Inferior parietal cortex (tissue), 1 donor: ENCODE data around the gene DSCAM.
A peak's percentile ranks its signal among the peaks of the same experiment; 100 is the strongest.

Experiments used
- DNase-seq: peaks from one replicate; pipeline ENCODE4 v3.0.0-alpha.2; 2016; ENCODE audit errors: extremely low spot score

The DSCAM gene

DNA sequence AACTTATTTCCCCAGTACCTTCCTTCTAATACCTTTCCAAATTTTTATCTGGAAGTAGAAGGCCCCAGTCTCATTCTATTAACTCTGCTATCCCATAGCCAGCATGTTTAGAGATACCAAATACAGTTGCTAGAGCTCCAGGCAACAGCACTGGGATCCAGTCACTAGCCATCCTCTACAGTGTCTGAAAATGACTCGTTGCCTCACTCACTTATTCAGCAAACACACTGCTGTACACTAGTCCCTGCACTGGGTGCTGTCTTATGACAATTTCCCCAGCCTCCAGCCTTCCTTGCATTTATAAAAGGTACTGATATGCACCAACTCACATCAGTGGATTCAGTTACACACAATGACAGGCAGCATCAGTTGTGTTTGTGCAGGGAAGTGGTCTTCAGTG, 179.0 kb downstream of the DSCAM start:
- DNase-seq, result no peak

DNA sequence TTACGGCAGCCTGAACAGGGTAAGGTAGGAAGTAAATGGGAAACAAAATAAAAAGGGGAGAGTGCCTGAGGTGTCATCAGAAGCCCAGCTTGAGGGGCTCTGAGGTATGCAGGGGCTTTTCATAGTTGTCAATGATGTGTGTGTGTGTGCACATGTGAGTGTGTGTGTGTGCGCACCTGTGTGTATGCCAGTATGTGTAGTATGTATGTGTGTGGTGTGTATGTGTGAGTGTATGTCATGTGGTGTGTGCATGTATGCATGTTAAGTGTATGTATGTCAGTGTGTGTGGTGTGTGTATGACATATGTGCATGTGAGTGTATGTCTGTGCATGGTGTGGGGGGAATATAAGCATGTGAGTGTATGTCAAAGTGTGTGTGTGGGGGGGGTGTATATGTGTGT, 184.1 kb downstream of the DSCAM start:
- DNase-seq, result no peak

DNA sequence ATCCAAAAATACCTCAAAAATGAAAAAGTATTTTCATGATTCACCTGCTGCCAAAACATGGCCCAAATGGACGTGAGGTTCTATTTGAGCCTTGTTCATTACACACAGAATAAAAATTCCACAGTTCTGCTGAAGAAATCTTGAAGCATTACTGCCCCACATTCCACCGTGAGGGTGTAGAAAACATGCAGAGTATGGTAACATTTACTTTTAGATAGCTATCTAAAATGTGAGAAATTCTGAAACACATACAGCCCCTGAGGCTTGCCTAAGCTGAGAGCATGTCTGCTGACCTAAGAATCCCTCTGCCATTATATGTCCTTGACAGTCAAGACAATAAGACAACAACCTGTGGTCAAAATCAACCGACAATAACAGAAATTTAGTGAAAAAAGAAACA, 186.5 kb downstream of the DSCAM start:
- DNase-seq, result no peak

DNA sequence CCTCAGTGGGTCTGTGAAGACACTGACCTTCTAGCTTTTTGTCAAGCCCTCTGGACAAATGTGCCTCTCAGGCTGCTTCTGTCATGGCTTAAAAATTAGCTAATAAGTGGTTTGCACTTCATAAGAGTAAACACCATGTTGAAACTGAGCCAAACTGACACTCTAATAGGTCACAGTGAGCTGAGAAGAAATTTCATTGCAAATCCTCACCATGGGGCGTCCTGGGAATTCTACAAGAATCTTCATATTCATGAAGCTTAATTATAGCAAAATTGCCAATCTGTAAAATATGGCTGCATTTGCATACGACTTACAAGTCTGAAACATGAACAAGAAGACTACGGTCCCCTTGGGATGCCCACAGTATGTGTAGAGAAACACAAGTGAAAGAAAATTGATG, 188.6 kb downstream of the DSCAM start:
- DNase-seq, result no peak

DNA sequence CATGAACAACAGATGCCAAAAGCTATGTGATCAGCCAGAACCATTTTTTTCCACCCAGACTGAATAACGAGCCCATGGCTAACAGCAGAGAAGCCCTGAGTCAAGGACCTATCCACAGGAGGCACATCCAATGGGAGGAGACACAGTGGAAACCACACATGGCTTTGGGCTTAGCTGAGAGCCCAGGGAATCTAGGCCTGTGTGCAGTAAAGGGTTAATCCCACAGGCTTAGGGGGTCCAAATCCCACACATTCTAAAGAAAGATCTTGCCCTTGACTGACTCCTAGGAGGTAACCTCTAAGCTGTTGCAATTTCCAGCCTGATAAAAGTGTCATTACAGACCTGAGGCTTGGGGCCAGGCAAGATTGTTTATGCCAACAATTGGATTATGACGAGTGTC, 194.5 kb downstream of the DSCAM start:
- no peak for DNase-seq

DNA sequence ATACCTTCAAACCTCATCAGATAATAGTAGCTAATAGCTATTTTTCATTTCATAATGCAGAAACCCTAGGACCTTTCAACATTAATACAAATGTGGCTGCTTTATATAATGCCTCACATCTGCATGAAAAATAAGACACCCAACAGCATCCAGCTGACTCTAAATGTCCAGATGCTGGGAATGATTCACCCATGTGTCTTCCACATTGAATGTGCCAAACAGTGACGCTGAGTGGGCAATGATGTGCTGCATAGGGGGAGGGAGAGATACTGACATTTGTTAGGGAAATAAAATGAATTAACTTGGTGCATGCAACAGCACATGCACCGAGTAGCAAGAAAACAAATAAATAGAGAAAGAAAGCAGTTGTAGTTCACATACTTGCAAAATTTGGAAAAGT, 199.3 kb downstream of the DSCAM start:
- DNase-seq, result no peak

DNA sequence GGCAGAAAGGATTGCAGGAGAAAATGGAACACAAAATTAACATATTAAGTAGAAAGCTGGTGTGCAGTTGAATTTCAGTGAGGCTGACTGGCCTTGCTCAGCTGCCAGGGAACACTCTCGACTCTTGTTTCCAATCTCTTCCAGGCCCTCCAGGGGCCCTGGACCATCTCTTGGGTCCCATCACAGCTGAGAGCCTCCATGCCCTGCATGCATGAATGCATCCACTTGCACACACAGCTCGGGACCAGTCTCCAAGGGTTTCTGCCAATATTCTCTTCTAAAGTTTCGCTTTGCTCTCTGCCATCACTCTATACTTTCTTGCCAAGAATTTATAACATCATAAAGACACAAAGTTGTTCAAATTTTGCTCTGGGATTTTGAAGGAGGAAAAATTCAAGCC, 200.3 kb downstream of the DSCAM start:
- no peak for DNase-seq

DNA sequence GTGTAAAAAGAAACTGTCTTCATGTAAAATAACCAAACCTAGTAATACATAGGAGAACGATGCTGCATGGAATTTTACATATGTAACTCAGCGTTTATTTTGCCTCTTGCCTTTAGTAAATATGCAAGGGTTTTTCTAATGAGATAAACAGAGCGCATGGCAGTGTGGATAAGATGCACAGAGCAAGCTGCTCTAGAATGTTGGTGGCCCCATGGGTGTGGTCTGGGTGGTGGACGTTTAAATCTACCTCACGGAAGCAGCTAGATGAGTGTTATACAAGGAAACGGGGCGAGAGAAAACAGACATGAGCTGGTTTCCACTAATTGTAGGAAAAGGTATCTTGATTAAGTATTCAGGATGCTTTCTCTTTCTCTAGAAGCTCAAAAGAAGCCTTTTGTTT, 205.9 kb downstream of the DSCAM start:
- no peak for DNase-seq

DNA sequence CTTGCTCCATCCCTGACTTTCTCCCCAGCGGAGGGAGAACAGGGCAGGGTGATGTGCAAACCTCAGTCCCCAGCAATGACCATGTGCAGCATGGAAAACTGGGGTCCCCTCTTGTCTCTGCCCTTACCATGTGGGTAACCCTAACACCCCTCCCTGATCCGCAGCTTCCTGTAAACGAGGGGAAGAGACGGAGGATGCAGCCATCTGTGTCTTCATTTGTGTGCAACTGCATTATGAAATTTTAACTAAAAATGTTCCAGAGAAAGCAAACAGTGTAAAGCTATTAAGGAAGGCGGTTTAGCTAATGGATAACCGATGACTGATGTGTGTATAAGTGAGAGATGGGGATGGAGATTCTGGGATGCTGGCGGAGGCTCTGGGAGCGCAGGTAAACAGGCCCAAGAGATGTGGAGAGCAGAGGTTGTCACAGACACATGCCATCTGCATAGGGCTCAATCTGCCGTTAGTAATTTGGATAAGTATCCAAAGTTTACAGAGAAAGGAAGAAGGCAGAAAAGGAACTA, 206.6 kb downstream of the DSCAM start:
- DNase-seq, result no peak

DNA sequence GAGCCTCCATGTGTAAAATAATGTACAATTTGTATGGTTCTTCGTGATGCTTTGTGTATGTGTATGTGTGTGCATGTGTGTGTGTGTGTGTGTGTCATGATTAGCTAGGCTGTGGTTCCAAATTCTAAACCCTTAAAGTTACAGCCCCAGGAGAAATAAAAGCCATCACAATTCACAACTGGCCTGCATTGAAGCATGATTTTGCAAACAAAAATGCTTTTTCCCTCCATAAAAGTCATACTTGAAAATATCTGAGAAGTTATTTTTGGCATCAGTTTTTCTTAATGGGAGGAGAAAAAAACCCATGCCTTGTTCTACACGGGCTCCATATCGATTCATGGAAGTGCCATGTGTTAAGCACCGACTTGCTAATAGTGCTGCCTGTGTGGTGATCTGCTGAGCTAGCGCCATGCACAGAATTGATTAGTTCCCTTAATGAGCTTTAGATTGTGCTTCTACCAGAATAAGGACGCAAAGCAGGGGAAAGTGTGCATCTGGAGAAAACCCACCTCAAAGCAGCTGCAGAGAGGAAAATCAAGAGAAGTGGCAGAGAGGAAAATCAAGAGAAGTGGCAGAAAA, 207.3 kb downstream of the DSCAM start:
- DNase-seq, result no peak

DNA sequence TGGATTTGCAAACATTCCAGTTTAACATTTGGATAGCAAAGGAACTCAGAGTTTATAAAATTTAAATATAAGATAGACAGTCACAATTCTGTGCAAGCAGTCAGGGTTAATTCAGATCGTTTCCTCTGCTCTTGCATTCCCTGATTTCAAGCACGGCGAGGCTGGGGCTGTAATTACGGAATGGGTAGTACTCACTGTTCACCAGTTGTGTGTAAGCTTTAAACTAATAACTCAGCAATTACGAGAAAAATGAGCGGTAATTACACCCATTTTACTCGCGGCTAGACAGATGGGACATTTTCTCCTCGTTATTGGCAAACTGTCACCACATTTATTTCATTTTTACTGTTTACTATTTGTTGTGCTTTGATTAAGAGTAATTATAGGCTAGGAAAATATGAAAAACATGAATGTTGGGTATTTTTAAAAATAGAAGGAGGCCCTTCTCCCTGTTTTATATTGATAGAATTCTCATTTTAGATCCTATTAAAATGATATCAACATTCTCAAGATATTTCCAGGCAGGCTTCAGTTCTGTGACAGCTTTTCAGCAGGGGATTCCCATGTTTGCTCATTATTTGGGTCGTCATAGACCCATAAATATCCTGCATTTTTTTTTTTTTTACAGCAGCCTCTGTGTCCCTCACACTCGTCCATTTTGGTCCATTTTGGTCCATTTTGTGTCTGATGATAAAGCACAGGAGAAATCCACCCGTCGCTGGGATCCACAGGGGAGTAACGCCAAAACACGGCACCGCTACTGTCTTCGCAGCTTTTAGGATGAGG, 208.3 kb downstream of the DSCAM start:
- no peak for DNase-seq

DNA sequence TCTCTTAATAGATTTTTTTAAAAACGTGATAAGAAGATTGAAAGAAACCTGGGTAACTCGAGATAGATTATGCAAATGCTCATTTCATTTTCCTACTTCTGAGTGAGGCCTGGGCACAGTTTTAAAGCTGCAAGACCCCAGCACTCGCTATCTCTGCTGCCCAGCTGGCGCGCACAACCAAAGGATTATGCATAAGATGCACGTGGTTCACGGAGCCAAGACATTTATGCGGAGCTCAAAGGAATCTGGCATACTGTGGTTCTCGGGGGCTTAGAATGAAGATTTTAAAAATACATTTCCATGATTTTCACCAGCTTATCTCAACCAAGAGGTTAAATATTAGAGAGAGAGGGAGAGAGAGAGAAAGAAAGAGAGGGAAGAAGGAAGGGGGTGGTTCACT, 210.9 kb downstream of the DSCAM start:
- no peak for DNase-seq

DNA sequence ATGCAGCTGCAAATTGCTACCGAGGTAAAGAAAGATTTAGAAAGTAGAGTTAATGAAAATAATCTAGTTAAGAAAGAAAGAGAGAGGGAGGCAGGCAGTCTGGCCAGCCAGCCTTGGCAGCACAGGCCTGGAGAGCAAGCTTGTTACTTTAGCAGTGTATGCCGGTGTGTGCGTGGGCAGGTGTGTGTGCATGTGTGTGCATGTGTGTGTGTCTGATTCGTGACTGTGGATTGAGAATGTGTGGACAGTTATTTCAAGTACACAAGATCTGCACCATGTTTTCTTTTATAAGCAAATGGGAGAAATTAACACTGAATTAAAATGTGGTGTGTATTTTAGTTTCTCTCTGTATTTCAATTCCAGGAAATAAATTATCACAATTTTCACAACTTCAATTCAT, 211.6 kb downstream of the DSCAM start:
- DNase-seq, result no peak

DNA sequence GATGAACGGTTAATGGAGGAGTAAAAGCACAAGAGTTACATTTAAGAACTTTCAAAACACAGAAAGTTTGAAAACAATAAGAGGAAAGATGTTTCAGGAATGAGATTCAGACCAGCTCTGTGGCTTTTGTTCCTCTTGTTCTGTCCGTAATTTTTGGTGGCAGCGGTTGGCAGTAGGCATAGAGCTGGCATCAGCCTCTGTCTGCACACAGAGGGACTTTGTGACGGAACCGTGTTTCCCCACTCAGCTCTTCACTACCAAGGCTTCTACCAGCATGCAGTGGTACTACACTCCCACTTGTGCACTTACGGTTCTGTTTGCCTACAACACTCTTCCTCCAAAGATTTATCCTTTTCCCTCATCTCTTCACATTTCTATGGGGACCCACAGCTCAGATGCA, 212.8 kb downstream of the DSCAM start:
- DNase-seq, result peak; percentile 22

DNA sequence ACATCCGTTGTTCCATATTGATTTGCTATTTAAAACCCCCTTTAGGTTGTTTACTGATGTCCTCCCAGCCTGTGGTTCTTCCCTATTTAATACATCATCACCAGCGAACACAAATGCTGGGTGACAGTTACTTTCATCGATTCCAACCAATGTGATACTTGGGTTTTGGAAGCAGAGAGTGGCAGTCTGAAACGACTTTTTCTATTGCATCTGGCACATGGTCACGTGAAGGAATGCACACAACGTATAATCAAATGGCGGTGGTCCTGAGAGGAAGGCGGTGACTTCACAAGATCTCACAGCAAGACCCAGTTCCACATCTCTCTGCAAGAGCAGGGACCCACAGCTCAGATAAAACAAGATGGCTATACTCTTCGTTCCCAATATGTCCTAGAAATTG, 213.9 kb downstream of the DSCAM start:
- no peak for DNase-seq

DNA sequence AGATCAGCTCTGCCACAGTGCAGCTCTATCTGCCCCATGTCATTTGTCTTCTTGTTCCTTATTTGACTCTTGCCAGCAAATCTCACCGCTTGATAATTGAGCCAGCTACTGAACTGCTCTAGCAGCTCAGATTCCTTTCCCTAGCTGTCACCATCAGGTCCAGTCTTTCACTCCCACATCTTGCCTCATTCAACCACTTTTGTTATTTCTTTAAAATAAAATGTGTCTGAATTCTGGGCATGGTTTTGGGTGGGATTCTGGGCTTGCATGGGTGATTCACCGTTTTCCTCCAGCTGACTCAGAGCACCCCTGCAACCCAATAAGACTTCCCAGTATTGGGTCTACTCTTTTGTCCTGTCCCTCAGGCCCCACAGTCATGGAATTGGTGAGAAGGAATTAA, 215.7 kb downstream of the DSCAM start:
- DNase-seq, result no peak

DNA sequence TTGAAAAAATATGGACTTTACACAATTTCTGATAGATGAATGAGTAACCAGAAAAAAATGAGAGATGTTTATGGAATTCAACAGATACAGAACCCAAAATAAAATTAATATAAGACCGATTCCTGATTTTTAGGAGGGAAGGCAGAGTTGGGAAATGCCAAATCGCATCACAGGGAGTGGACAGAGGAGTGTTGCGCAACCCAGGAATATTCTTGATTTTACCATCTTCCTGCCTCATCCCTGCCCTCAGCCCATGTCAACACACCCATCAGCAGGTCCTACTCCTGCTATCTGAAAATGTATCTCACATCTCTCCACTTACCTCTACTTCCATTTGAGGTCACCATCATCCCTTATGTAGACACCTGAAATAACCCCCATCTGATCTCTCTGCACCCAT, 221.0 kb downstream of the DSCAM start:
- no peak for DNase-seq

DNA sequence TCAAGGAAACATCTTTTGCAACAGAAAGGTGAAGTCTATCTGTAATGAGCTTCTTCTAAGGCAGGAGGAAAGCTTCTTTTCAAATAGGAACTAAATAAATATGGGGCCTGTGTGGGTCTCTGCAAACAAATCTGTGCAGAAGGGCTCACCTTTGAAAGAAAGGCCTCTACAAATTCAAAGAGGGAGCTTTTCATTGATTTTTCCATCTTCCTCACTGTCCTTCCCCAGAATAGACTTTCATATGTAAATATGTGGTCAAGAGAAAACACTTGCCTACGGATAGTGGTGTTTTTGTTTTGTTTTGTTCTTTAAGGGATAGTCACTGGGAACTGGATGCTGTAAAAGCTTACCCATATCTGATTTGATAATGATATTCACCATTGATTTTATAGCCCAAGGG, 223.4 kb downstream of the DSCAM start:
- no peak for DNase-seq

DNA sequence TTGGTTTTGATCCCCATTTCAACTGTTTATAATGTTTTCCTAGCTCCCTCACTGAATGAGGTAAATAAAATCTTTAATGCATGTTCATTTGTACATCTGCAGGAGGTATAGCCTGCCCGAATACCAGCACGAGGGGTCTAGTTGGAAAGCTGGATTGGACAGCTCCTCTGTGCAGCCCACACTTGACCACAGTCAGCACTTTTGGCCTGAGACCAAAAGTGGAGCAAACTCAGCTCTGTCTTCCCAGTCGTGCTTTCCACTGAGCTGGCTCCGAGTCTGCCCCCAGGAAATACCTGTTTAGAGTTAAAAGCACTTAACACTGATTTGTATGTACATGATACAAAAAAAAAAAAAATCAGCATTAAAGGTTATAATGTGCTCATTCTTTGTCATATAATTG, 224.4 kb downstream of the DSCAM start:
- DNase-seq, result no peak

DNA sequence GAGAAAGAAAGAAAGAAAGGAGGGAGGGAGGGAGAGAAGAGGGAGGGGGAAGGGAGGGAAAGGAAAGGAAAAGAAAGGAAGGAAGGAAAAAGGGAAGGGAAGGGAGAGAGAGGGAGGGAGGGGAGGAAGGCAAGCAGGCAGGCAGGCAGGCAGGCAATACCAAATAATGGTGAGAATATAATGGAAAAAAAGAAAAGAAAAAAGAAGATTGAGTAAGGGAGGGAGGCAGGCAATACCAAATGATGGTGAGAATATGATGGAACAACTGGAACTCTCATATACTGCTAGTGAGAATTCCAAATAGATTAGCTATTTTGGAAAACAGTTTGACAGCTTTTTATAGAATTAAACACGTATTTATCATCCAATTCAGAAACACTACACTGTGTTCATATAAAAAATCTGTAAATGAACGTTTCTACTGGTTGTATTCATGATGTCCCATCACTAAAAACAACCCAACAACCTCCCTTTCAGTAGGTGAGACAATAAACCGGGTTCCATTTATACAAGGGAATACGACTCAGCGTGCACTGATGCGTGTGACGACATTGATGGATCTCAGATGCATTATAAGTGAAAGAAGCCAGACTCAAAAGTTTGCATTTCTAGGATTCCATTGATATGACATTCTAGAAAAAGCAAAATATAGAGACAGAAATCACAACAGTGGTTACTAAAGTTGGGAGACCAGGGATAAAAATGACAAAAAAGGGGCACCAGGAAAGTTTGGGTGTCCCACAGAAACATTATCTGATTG, 226.4 kb downstream of the DSCAM start:
- DNase-seq, result no peak

DNA sequence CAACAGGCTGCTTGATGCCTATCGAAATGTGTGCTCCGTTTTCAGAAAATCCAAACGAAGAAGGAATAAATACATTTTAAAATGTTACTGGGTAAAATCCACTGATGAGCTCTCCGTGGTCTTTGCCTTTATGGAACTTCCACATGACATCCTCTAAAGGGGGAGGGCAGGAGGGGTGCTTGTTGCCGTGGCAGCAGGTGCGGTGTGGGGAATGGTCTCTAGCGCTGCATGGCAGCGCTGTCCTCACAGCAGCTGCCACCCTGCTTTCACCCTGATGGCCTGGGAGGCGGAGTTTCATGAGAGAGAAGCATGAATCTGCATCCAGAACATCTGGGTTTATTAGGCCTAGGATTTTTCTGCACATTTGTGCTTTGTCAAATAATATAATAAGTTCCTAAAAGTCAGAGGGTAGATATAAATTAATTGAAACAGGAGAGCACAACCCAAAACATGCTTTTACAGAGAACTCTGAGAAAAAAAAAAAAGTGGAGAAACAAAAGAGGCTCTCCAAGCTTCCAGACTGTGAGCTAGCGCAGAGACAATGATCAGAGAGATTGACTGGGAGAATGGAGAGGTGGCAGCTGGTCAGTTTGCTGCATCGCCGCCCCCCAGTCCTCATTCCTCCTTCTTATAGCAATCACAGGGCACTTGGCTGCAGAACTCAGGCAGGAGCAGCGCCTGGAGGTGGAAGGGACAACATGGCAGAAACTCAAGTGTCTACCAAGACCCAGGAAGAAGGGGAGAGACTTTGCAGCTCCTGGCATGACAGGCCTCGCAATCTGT, 228.6 kb downstream of the DSCAM start:
- no peak for DNase-seq

DNA sequence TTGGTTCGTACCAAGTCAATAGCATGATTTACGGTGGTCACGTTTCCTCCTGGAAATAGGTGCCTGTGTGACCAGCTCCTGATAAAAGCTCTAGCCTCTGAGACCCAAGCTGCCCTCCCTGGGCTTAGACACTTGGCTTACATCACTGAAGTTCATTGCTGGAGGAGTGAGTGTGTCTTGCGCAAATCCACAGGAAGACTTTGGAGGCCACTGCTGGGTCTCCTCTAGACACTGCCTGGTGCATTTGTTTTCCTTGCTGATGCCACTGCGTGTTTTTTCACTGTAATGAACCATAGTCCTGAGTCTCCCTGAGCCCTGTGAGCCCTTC, 230.6 kb downstream of the DSCAM start:
- no peak for DNase-seq
